HG02840 (cell line): Measurements from ENCODE around the gene HOOK2.
A peak's percentile ranks its signal among the peaks of the same experiment; 100 is the strongest.
"Not testable (repeated sequence)": the region's sequence is repeated elsewhere in the genome, so short reads cannot be mapped to it uniquely, and the experiment has no call there.

Experiments used
- ATAC-seq: cut with Tn5 transposase; IDR thresholded peaks from one replicate; pipeline ENCODE4 v1.9.1; 2021; ENCODE audit warnings: mild to moderate bottlenecking, moderate library complexity, moderate number of reproducible peaks; ENCODE audit not compliant: unreplicated experiment, low FRiP score

Gene HOOK2, protein sequence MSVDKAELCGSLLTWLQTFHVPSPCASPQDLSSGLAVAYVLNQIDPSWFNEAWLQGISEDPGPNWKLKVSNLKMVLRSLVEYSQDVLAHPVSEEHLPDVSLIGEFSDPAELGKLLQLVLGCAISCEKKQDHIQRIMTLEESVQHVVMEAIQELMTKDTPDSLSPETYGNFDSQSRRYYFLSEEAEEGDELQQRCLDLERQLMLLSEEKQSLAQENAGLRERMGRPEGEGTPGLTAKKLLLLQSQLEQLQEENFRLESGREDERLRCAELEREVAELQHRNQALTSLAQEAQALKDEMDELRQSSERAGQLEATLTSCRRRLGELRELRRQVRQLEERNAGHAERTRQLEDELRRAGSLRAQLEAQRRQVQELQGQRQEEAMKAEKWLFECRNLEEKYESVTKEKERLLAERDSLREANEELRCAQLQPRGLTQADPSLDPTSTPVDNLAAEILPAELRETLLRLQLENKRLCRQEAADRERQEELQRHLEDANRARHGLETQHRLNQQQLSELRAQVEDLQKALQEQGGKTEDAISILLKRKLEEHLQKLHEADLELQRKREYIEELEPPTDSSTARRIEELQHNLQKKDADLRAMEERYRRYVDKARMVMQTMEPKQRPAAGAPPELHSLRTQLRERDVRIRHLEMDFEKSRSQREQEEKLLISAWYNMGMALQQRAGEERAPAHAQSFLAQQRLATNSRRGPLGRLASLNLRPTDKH

DNA sequence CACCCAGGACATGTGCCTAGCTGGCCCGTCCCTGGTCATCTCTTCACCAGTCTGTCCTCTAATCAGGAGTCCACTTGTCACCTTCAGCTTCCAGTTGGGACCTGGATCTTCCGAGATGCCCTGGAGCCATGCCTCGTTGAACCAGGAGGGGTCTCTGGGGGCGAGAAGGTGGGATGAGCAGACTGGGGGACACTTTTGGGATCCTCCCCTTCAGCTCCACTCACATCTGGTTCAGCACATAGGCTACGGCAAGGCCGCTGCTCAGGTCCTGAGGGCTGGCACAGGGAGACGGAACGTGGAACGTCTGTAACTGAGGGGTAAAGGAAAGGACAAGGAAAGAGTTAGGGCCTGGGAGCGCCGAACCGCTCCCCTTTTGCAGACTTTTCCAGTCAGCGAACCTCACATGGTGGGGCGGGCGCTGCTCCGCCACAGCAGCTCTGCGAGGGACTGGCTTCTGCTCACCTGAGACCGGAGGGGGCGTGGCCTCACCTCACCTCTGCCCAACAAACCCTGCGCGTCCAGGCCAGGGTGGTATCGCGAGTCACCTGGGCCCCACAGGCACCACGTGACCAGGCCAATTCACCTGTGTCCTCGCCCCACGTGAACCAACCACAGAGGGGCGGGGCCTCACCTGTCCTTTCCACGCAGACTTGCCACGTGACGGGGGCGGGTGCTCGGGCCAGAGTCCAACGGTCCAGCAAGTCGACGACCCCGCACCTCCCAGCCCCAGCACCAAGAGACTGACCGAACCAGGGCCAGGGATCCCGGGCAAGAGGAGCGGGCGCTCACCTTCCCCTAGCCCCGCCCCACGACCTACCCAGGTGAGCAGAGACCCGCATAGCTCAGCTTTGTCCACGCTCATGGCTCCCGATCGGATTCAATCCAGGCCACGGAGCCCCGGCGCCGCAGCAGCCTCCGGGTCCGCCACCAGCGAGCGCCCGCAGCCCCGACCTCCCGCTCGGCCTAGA lies at the start of gene HOOK2:
TSS of gene HOOK2 (minus strand) at position 965 of the 968 bp plus-strand sequence. CDS start at position 862, 103 bp downstream.
- ATAC-seq: peak; percentile 1

DNA sequence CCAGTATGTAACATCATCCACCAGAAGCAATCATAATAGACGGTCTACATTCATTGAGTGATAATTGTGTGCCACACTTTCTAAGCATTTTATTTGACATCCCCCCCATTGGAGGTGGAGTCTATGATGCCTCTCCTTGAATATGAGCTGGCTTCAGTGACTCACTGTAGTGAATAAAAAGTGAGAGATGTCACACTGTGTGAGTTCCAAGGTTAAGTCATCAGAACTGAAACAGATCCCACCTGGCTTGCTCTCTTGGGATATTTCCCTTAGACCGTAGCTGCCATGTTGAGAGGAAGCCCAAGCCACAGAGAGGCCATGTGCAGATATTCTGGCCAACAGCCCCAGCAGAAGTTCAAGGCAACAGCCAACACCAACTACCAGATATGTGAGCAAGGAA lies 46.4 kb upstream of the HOOK2 start:
- no peak for ATAC-seq

DNA sequence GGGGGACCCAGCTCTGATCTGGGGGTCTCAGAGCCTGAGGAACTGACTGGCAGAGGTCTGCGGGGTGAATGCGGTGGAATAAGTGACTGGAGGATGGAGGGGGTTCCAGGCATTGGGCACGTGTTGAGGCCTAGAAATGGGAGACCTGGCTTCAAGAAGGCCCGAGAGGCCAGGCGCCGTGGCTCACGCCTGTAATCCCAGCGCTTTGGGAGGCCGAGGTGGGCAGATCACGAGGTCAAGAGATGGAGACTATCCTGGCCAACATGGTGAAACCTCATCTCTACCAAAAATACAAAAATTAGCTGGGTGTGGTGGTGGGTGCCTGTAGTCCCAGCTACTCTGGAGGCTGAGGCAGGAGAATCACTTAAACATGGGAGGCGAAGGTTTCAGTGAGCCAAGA lies 42.5 kb upstream of the HOOK2 start:
- not testable (repeated sequence) for ATAC-seq

DNA sequence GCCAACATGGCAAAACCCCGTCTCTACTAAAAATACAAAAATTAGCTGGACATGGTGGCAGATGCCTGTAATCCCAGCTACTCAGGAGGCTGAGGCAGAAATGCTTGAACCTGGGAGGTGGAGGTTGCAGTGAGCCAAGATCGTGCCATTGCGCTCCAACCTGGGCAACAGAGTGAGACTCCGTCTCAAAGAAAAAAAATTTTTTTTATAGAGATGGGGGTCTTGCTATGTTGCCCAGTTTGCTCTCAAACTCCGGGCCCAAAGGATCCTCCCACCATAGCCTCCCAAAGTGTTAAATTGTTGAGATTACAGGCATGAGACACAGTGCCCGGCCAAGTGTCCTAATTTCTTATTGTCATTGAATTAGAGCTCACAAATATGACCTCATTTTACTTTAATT lies 41.8 kb upstream of the HOOK2 start:
- ATAC-seq: not testable (repeated sequence)

DNA sequence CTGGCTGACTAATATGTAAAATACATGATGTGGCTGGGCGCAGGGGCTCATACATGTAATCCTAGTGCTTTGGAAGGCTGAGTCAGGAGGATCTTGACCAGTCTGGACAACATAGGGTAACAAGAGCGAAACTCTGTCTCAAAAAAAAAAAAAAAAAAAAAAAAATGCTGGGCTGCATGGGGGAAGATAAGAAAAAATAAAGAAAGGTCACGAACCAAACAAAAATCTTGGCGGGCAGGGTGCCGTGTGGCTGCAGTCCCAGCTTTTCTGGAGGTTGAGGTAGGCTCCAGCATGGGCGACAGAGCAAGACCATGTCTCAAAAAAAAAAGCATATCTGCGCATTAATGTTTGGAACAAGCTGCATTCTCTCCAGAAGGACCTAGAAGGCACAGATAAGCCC lies 39.7 kb upstream of the HOOK2 start:
- ATAC-seq: no peak

DNA sequence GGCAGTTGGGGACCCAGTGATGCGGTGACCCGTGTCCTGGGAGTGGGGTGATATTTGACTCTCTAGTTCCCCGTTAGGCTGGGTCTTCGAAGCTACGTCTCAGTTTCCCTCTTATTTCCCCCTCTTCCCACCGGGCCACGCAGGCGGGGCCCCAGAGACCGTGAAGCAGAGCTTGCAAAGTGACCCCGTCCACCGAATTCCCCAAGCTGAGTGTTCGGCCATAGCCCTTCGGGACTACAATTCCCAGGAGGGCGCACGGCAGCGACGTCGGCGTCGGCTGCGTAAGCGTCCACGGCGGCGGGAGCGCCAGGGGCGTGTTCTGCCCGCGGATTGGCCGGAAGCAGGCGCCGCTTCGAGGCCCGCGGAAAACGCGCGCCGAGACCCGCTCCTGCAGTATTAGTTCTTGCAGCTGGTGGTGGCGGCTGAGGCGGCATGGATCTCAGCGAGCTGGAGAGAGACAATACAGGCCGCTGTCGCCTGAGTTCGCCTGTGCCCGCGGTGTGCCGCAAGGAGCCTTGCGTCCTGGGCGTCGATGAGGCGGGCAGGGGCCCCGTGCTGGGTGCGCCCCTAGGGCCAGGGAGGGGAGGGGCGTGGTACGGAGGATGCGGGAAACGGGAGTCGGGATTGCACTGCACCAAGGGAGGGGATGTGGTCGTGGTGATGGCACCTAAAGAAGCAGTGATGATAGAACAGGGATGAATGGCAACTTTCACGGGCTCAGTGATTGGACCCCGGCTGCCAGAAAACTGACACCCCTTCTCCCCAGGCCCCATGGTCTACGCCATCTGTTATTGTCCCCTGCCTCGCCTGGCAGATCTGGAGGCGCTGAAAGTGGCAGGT lies 31.1 kb upstream of the HOOK2 start, which contains the start of gene RNASEH2A:
TSS of gene RNASEH2A (plus strand) at position 343 of the 840 bp plus-strand sequence. CDS start at position 433, 90 bp downstream.
- ATAC-seq: peak; percentile 77

DNA sequence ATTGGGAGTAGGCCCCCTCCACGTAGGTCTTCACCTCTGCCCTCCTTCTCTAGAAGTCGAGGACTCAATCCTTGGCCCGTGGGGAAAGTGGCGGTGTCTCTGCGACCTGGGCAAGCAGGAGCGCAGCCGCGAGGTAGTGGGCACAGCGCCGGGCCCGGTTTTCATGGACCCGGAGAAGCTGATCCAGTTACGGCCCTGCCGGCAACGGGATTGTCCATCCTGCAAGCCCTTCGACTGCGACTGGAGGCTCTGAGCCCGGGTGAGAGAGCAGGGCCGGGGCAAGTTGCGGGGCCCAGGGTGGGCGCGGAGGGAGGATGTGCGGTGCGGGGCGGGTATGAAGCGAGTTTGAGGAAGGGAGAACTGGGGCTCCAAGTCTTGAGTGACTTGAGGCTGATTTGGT lies 28.7 kb upstream of the HOOK2 start:
- no peak for ATAC-seq

DNA sequence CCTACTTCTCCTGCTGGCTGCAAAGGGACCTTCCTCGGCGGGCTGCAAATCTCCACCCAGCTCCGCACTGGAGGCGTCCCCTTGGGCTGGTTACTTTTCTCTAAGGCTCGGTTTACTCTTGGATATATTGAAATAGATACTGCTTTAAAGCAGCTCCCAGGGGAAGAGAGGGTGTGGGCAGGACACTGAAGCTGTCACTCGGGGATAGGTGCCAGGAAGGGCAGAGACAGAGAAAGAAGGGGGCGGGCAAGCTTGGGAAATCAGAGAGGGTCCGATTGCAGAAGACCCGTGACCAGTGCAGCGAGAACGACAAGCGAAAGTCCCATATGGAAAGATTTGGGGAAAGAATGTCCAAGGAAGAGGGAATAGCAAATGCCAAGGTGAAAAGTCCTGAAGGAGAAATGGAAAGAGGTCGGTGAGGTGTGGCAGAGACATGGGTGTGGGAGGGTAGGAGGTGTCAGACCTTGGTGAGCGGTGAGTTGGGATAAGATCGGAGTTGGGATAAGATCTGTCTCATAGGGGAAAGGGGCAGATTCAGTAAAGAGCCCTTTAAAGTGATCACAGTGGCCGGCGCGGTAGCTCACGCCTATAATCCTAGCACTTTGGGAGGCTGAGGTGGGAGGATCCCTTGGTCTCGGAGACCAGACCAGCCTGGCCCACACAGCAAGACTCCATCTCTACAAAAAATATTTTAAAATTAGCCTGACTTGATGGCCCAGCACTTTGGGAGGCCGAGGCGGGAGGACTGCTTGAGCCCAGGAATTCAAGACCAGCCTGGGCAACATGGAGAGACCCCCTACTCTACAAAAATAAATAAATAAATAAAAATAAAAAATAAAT lies 27.1 kb upstream of the HOOK2 start:
- no peak for ATAC-seq

DNA sequence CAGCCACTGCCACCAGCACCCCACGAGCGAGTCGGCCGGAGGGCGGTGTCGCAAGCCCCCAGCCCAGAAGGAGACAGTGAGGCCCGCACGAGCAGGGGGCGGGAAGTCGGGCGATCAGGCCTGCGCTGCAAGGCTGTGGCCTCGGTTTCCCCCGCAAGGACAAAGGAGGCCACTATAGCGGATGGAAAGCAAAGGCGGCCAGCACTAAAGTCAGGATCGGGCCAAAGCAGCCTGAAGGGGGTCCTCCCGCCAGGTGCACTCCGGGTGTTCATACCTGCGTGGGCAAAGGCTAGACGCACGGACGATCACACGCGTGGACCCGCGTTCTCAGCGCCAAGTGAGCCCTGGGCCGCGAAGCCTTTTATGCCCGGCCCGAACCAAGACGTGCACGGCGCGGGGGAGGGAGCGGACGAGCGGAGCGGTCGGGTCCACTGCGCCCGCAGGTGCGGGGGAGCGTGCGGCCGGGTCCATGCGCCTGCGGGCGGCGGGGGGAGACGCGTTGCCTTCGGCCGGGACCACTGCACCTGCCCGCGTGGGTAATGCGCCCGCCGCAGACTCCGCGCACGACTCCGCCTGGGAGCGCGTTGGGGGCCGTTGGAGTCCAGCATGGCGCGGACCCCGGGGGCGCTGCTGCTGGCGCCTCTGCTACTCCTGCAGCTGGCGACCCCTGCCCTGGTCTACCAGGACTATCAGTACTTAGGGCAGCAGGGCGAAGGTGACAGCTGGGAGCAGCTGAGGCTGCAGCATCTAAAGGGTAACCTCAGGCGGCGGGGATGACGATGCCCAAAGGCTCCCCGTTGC lies 26.3 kb upstream of the HOOK2 start, which contains the start of the genes PRDX2 and THSD8:
TSS of gene PRDX2 (minus strand) at position 335 of the 801 bp plus-strand sequence. CDS start 539 bp downstream, outside the sequence.
TSS of gene THSD8 (plus strand) at position 604 of the 801 bp plus-strand sequence. CDS start at position 607, 3 bp downstream.
- no peak for ATAC-seq

DNA sequence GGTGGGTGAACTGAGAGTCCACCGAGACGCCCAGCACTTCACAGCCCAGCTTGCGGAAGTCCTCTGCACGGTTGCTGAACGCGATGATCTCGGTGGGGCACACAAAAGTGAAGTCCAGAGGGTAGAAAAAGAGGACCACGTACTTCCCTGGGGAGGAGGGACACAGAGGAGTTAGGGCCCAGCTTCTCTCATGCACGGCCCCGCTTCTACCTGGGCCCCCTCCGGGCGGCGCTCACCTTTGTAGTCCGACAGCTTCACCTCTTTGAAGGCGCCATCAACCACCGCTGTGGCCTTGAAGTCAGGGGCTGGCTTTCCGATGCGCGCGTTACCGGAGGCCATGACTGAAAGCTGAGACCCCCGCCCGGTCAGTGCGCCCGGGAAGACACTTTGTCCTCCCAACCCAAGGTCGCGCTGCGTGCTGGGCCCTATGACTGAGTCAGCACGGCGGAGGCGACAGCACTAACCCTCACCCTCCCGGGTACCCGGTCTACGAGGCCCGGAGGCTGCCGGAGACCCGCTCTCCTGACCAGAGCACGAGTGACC lies 25.6 kb upstream of the HOOK2 start:
- ATAC-seq: no peak

DNA sequence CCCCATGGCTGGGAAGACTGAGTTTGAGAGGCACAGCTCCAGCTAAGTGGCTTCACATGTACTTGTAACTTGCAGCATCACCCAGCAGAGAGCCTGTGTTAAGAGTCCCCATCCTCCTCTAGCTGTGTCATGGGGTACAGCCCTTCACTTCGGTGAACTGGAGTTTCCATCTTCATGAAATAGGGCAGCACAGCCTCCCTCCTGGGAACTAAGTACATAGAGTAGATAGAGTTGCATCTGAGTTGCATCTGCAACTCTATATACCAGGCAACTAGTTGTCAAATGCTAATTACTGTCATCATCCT lies 25.1 kb upstream of the HOOK2 start:
- no peak for ATAC-seq

DNA sequence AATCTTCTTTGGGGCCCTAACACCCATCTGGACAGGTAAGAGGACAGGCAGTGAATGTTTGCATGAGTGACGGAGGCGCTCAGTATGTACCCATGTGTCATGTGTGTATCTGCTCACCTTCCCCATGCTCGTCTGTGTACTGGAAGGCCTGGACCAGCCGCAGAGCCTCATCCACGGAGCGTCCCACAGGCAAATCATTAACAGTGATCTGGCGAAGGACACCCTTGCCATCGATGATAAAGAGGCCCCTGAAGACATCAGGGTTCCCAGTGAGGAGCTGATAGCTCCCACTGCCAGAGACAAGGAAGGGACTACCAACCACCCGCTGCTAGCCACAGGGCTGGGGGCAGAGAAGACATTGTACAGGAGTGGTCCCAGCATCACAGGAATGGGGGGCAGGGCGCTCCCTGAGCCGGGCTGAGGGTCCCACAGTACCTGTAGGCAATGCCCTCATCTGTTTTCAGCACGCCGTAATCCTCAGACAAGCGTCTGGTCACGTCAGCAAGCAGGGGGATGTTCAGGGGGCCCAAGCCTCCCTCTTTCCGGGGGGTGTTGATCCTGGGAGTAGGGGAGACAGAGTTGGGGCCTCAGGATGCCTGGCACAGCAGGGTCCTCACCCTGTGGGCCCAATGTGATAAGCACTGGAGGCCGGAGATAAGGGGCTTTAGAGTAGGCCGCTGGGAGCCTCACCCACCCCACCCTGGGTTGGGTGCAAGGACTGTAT lies 24.6 kb upstream of the HOOK2 start:
- ATAC-seq: no peak

DNA sequence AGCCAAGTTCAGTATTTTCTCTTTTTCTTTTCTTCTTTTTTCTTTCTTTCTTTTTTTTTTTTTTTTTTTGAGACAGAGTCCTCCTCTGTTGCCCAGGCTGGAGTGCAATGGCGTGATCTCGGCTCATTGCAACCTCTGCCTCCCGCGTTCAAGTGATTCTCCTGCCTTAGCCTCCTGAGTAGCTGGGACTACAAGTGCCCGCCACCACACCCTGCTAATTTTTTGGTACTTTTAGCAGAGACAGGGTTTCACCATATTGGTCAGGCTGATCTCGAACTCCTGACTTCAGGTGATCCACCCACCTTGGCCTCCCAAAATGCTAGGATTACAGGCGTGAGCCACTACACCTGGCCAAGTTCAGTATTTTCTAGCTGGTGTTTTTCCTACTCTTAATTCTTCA lies 22.3 kb upstream of the HOOK2 start:
- ATAC-seq: not testable (repeated sequence)

DNA sequence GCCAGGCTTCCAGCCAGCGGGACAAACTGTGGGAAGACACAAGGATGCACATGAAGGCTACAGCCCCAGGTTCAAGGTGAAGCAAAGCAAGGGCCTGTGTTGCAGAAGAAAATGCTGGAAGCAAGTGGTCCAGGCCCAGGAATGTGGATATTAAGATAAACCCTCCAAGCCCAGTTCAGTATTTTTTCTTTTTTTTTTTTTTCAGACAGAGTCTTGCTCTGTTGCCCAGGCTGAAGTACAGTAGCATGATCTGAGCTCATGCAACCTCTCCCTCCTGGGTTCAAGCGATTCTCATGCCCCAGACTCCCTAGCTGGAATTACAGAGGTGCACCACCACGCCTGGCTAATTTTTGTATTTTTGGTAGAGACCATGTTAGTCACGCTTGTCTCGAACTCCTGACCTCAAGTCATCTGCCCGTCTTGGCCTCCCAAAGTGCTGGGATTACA lies 21.8 kb upstream of the HOOK2 start:
- ATAC-seq: no peak

DNA sequence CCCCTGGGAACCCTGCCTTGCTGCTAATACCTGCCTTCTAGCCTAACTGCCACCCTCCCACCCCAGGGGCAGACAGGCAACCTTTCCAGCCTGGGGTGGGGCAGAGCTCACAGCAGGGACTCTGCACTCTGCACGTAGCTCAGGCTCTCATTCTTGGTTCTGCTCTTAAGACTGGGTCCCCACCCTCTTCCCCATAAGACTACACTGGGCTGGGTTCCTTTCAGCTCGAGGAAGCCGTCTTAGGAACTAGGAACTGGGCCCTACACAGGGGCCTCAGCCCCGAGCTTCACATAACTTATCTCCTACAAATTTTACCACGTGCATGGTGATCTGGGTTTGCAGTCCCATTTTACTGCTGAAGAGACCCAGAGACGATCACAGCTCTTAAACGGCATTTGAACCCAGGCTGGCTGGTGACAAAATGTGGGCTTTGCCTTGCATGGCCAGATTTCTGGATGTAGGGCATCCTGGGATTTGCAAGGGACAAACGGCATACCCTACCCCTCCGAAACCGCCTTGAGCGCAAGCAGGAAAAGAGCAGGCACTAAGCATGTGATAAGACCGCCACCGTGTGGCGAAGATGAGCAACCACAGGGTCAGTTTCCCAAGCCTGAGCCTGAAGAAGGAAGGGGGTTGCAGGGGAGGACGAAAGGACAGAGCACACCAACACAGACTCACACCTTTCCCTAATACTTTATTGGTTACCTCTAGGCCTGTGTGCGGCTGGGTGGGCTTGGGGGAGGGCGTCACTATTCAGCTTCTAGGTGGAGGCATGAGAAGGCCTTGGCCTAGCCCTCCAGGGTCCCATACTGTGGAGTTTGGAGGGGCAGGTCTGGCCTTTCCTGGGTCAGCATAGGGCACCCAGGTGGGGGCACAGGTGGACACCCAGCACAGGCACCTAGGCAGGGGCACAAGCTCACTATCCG lies 21.1 kb upstream of the HOOK2 start:
- ATAC-seq: no peak

DNA sequence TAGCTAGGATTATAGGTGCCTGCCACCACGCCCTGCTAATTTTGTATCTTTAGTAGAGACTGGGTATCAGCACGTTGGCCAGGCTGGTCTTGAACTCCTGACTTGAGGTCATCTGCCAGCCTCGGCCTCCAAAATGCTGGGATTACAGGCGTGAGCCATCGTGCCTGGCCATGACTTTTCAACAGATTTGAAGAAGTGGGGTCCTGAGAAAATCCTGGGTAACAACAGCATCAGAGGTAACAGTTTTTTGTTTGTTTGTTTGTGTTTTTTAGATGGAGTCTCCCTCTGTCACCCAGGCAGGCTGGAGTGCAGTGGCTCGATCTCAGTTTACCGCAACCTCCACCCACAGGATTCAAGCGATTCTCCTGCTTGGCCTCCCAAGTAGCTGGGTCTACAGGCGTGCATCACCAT lies 19.6 kb upstream of the HOOK2 start:
- ATAC-seq: no peak
